GM12801 (cell line): ENCODE results near the gene WIPF1.

Experiments used
- CTCF ChIP-seq: IDR thresholded peaks from one replicate; pipeline ENCODE4 v1.5.1; 2011; ENCODE audit warnings: control low read depth; ENCODE audit not compliant: insufficient read length; ENCODE audit errors: extremely low read depth

The WIPF1 gene

GRCh38 chr2:174611854-174612253 lies 14.2 kb upstream of the WIPF1 start:
- no peak for TF ChIP-seq CTCF

- no peak for TF ChIP-seq CTCF
Measured at GRCh38 chr2:174611006-174611405, 13.4 kb upstream of the WIPF1 start.

- no peak for TF ChIP-seq CTCF
Measured at GRCh38 chr2:174610243-174610995, 12.8 kb upstream of the WIPF1 start.

GRCh38 chr2:174609261-174609660 lies 11.7 kb upstream of the WIPF1 start:
- TF ChIP-seq CTCF, result no peak

- TF ChIP-seq CTCF, result no peak
Measured at GRCh38 chr2:174608866-174609214, 11.2 kb upstream of the WIPF1 start.

GRCh38 chr2:174607989-174608865 lies 10.6 kb upstream of the WIPF1 start:
- no peak for TF ChIP-seq CTCF

- no peak for TF ChIP-seq CTCF
Measured at GRCh38 chr2:174607584-174607983, 10.0 kb upstream of the WIPF1 start.
